ENCODE data around the gene RHBG.

The RHBG gene

DNA sequence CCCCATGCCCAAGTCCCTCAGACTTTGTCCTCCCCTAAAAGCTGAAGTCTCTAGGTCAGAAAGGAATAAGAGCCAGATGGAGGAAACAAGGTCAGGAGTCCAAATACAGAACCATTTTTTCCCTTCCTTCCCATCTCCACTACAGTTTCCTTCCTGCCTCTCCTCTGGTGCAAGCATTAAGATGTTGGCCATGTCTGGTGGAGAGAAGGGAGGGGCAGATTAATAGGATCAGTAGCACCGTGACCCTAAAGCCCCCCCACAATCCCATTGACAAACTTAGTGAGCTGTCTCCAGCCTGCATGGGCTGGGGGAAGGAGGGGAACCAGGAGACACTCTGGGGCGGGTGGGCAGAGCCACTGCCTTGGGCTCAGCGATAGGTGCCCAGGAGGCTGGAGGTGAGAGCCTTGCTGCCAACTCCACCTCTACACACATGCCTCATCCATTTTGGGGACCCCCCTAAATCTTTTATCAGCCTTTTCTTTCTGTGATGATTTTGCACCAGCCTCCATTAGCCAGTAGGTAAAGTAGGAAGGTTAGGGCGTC lies 59.8 kb downstream of the RHBG start:
- no peak for FAIRE-seq

DNA sequence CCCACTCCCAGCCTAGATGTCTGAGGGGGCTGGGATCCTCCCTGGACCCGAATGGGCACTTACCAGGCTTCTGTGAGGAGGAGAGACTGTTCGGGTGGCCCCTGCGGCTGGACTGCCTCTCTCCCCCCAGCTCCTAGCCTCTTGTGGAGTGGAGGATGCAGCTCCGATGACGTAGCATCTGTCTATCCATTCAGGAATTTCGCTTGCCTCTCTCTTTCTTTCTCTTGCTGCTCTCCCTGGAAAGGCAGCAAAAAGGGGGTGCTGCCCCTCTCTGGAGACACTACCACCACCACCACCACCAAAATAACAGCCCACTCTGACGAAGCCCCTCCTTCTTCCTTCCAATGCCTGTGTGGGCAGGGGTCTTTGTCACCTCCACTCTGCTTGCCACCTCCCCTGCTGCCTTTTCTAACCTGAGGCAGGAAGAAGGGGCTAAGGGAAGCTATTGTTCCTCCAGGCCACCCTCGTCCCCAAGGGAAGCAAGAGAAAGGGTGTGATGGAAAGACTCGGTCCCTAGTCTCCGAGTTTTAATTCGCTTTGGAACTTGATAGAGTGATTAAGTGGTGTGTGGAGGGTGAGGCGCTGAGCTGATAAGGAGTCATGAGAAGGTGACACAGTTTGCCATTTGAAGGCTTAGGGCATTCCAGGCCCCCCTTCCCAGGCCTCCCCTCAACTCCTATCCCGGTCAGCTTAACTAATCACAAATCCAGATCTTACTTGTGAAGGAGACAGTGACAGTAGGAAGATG lies 60.5 kb downstream of the RHBG start:
- no peak for FAIRE-seq

DNA sequence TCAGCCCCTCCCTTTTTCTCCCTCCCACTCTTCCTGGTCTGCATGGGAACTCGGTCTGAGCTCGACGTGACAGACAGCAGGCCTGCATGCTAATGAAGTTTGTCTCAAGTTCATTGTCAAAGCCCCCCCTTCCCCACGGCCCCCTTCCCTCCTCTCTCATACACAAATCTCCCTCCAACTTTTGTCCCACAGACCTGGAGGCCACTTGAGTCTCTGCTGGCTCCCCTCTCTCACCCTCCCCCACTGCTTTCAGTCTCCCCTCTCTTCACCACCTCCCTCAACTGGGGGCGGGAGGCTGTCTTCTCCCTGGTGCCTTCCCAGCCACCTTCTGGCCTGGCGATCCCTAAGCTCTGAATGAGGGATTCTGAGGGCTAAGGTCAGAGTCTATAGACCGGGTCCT lies 61.3 kb downstream of the RHBG start:
- FAIRE-seq: no peak

DNA sequence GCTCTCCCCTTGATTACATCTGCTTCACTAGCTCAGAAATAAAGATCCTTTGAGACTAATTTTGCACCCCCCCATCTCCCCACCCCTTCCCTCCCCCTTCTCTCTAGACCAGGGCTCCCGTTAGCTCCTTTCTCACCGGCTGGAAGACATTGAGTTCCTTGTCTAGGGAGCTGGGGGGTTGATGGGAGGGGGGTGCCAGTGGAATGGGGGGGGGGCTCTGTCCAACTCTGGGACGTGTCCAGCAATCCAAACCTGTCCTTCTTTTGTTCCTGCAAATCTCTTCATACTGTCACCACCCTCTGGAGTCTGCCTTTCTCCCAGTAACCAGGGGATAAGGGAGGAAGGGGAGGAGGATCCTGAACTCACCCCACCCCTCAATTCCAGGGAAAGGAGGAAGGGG lies 61.9 kb downstream of the RHBG start:
- no peak for FAIRE-seq

DNA sequence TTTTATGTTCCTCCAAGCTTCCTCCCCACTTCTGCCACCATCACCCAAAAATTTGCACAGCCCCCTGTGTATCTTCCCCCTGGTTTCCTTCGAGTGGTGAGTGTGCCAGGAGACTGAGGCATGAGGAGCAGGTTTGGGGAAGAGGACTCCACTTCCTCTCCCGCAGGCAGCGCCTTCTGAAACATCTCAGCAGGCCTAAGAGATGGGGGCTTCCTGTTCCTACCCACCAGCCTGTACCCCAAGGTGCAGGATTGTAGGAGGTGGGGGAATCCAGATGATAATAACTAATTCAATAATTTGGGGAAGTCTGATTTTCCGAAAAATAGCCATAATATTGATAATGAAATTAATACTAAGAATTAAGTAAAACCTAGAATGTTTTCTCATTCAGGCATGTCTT lies 62.4 kb downstream of the RHBG start:
- FAIRE-seq: no peak

DNA sequence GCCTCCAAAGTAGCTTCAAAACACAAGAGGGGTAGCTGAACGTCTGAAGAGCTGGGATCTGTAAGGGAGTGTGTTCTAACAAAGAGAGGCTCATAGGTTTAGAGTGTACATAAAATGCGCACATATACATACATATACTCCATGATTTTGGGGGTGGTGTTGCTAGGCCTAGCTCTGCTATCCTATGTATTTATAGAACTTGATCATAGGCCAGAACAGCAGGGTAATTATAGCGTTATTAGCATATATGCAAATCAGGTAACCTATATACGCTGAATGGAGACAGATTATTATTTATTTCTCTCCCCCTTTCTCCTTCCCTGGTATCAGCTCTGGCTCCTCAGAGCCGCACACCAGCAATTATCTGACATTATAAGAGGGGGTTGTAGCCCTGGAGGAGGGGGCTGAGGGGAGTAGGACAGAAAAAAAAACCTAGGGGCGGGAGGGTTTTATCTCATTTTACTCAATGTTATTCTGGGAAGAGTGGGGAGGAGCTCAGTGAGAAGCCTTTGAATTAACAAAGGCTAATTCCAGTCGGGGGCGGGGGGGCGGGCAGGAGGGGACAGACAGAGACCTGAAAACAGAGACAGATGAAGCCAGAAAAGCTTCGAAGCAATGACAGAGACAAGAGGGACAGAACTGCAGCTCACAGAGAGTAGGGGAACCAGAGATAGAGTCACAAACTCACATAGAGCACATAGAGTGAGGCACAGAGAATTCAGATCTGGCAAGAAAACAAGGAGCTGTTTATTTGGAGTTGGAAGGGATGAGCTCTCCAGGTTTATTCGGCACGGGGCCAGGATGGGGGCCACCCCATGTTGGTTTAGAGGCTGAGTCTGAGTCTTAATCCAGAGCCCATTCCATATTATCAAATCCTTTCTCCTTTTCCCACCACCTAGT lies 63.0 kb downstream of the RHBG start:
- FAIRE-seq: no peak

DNA sequence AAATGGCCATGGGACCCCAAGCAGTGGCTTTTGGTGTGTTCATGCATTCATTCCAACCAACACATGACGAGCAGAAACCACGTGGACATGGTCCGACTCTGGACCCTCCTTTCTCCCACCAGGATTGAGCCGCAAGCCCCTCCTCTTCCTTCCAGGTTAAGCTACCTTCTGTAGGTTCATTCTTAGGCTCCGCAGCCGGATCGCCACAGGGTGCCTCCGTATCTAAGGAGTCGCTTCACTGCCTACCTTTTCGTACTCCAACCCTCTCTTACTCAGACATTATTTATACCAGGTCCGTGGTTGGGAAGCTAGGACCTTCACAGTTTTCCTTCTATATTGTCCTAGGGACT lies 63.6 kb downstream of the RHBG start:
- FAIRE-seq: no peak

DNA sequence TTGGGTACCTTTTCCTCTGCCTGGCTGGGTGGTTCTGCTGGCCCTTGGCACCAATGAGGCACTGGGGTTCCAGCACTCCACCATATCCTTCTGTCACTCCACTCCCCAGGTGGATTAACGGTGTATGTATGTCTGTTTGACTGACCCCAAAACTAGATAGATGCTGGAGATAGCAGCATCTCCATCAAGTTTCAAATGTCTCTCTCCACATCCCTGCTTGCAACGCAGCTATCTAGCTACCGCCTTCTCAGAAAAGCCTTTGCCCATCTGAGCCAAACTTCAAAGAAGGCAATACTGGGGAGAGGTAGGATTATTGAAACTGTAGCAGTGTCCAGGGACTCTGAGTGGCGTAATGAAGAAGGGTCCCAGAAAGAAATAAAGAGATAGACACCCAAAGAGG lies 64.0 kb downstream of the RHBG start:
- no peak for FAIRE-seq

DNA sequence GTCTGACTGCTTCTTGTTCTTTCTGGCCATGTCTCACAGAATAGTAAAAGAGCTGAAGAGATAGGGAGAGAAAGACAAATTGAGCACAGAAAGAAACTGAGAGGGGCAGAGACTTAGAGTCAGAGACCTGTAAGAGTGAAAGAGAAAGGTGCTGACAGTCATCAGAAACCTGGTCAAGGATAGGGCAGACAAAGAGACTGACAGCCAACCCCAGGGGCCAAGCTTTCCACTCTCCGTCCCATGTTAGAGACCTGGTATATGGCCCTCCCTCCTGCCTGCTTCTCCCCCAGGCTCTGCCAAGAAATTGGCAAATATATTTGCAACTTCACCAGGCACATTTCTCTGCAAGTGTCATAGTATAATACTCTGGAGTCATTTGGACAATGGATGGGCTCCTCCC lies 64.6 kb downstream of the RHBG start:
- no peak for FAIRE-seq

Measured in endometrium (tissue), 2 donors.